Kidney (tissue), 14 donors: ENCODE results near the gene IL1RAP. TPM values are rescaled to one million over a fixed set of nuclear protein-coding genes. Genes with fewer than 3 reads are reported as not detected.

ENCODE experiments used
- DNase-seq, 5 donors: peaks; one replicate each; pipeline ENCODE4 v3.0.0-alpha.2; 2013 to 2020
- FAIRE-seq: peaks from 2 replicates; lab custom pipeline; 2012; peaks lifted over from hg19 to GRCh38; lab: Jason Lieb, UNC
- H3K27ac ChIP-seq, 2 donors: one replicate each; pipeline ENCODE4 v1.7.0; 2013; ENCODE audit warnings: low read depth in 2 of 2, low read length in 2 of 2, inconsistent platforms in 1 of 2
- H3K27me3 ChIP-seq: one replicate; pipeline ENCODE4 v1.7.1; 2013; ENCODE audit warnings: low read length, inconsistent platforms; ENCODE audit not compliant: control insufficient read depth, insufficient read depth
- H3K36me3 ChIP-seq, 3 donors: one replicate each; pipeline versions ENCODE4 v1.7.0 to v1.7.1; 2013; ENCODE audit warnings: low read length in 3 of 3, control low read depth in 1 of 3, inconsistent platforms in 1 of 3; ENCODE audit not compliant: insufficient read depth in 3 of 3, control insufficient read depth in 2 of 3
- H3K4me1 ChIP-seq, 3 donors: one replicate each; pipeline versions ENCODE4 v1.7.0 to v1.7.1; 2013; ENCODE audit warnings: low read length in 3 of 3, inconsistent platforms in 1 of 3, low read depth in 1 of 3; ENCODE audit not compliant: control insufficient read depth in 2 of 3, insufficient read depth in 2 of 3
- H3K4me3 ChIP-seq, 3 donors: one replicate each; pipeline versions ENCODE4 v1.7.0 to v1.8.1; 2013; ENCODE audit warnings: low read length in 3 of 3, control low read depth in 1 of 3, inconsistent platforms in 1 of 3
- H3K9ac ChIP-seq, 3 donors: one replicate each; pipeline versions ENCODE4 v1.7.0 to v1.7.1; 2013; ENCODE audit warnings: low read length in 3 of 3, control low read depth in 1 of 3, inconsistent platforms in 1 of 3
- H3K9me3 ChIP-seq, 3 donors: one replicate each; pipeline versions ENCODE4 v1.7.0 to v1.7.1; 2013; ENCODE audit warnings: low read length in 3 of 3, control low read depth in 1 of 3, inconsistent platforms in 1 of 3; ENCODE audit not compliant: control insufficient read depth in 2 of 3, insufficient read depth in 1 of 3
- CTCF ChIP-seq: IDR thresholded peaks from 3 replicates; pipeline ENCODE4 v1.5.1; 2012; ENCODE audit warnings: mild to moderate bottlenecking, moderate library complexity, borderline replicate concordance; ENCODE audit not compliant: insufficient read depth; ENCODE audit errors: extremely low read depth
- intact Hi-C: fragments of 100-400 bp; cut with DNase I; formaldehyde crosslinking; loops from one replicate; pipeline ENCODE4 v1.11.1; 2022
- polyA plus RNA-seq: library from polyadenylated mRNA; stranded (reverse); fragments of 350-450 nt; fragmentation: Illumina TruSeq; extraction: RNeasy Lipid Tissue Mini Kit (QIAGEN cat#74804); gene quantifications from one replicate; pipeline ENCODE4 v1.2.3, GENCODE V29; 2014; ENCODE audit warnings: low read depth, low replicate concordance; ENCODE audit not compliant: insufficient read depth
- total RNA-seq: library from RNA; stranded (reverse); fragmentation: NEBNext Ultra II Directional; extraction: Animal tissue kit (Norgen Biotek cat#: 25700); gene quantifications from one replicate; pipeline ENCODE4 v1.2.1, GENCODE V29; 2021
- donor health status: control.
- donor health status: control.
- donor health status: control.
- donor health status: control.
- donor health status: control.
- donor health status: DM: yes; HTN: yes; CAD: no.
- donor health status: Normal renal cell carcinoma (clear cell type).

Gene IL1RAP
- total and polyA plus RNA-seq, 2 donors from 2014 or later = 1.7 to 10.0 TPM

DNA sequence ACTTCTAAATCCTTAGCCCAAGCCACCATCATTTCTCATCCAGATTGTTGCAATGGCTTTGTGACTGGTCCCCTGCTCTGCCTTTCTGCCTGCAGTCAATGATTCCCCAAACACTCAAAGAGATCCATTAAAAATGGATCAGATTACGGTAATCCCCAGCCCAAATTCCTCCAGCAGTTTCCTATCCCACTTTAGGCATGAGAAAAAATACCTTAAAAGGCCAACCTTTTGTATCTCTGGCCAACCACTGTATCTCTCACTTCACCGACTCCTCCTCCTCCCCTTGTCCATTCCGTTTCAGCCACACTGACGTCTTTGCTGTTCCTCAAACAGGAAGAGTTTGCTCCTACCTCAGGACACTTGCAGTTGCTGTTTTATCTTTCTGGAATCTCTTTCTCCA is 20.9 kb upstream of the IL1RAP start:
- no peak overlapping the region for H3K27ac ChIP-seq
- H3K9ac ChIP-seq = no peak overlapping the region
- no peaks in the 10 kb centered on the region for H3K27me3 ChIP-seq
- DNase-seq (no peak), FAIRE-seq (no peak)
- TF ChIP-seq CTCF = no peak
- no peaks in the 10 kb centered on the region for H3K9me3 ChIP-seq
- H3K4me1 ChIP-seq = no peaks in the 10 kb centered on the region
- intact Hi-C loops = no loop called here
- H3K36me3 ChIP-seq = no peaks in the 10 kb centered on the region
- H3K4me3 ChIP-seq = no peak overlapping the region

GRCh38 chr3:190494907-190495306 is 19.0 kb upstream of the IL1RAP start:
- no peak overlapping the region for H3K4me3 ChIP-seq
- no peak overlapping the region for H3K9ac ChIP-seq
- no peaks in the 10 kb centered on the region for H3K9me3 ChIP-seq
- no peaks in the 10 kb centered on the region for H3K27me3 ChIP-seq
- TF ChIP-seq CTCF = no peak
- intact Hi-C loops = no loop called here
- no peaks in the 10 kb centered on the region for H3K4me1 ChIP-seq
- H3K36me3 ChIP-seq = no peaks in the 10 kb centered on the region
- H3K27ac ChIP-seq = no peak overlapping the region
- DNase-seq (no peak), FAIRE-seq (no peak)

DNA sequence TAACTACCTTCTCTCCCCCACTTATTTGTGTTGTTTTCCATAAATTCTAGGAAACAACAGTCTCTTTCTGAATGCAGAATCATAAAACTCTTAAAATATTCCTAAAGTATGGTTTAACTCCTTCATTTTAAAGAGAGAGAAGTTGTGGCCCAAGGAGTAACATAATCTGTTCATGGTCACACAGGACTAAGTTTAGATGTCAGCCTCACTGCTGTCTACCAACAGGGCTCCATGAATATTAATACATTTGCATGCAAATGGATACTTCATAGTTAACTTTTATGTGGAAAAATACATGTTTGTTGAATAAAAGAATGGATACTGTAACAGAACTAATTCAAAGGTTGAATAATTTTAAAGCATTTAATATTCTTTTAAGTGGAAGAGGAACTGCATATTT is 18.5 kb upstream of the IL1RAP start:
- intact Hi-C loops = no loop called here
- Histone ChIP-seq H3K4me3 (no peak overlapping the region), H3K9ac (no peak overlapping the region), H3K27me3 (no peaks in the 10 kb centered on the region), H3K9me3 (no peaks in the 10 kb centered on the region), H3K4me1 (no peaks in the 10 kb centered on the region), H3K27ac (no peak overlapping the region), H3K36me3 (no peaks in the 10 kb centered on the region)
- TF ChIP-seq CTCF = no peak
- DNase-seq (no peak), FAIRE-seq (no peak)

DNA sequence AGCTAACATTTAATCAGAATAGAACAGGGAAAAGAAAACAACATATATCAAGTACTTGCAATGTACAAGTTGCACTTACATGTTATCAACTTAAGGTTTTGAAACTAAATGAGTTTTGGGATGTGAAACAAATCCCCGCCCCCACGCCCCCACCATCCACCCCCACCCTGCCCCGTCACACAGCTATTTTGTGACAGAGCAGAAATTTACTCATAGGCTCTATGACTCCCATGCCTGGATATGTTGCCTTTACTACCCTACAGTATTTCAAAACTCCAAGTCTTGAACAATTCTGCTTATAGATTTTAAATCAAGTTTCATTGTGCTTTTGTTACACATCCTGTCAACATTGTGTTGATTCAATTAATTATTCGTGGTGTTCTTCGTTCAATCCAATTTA is 18.1 kb upstream of the IL1RAP start:
- Histone ChIP-seq H3K36me3 (no peaks in the 10 kb centered on the region), H3K27ac (no peak overlapping the region), H3K27me3 (no peaks in the 10 kb centered on the region), H3K9ac (no peak overlapping the region), H3K4me1 (no peaks in the 10 kb centered on the region), H3K9me3 (no peaks in the 10 kb centered on the region), H3K4me3 (no peak overlapping the region)
- DNase-seq (no peak), FAIRE-seq (no peak)
- TF ChIP-seq CTCF = no peak
- intact Hi-C loops = no loop called here
